Hepatocyte (in vitro differentiated cells): ENCODE results near the gene ASTN2. TPM values are rescaled to one million over a fixed set of nuclear protein-coding genes. Genes with fewer than 3 reads are reported as not detected.

Experiments used
- DNase-seq: peaks from one replicate; pipeline ENCODE4 v3.0.0-alpha.2; 2016; ENCODE audit warnings: low spot score
- H2AFZ ChIP-seq: fragments of 200-600 bp; sonication (generic); 2 replicates; pipeline ENCODE4 v1.6.0; 2016; ENCODE audit warnings: antibody characterized with exemption, mild to moderate bottlenecking
- H3K27ac ChIP-seq: fragments of 200-600 bp; sonication (generic); 2 replicates; pipeline ENCODE4 v1.5.1; 2016; ENCODE audit warnings: mild to moderate bottlenecking
- H3K27me3 ChIP-seq: fragments of 200-600 bp; sonication (generic); 2 replicates; pipeline ENCODE4 v1.6.1; 2016
- H3K36me3 ChIP-seq: fragments of 200-600 bp; sonication (generic); replicated peaks from 2 replicates; pipeline ENCODE4 v1.5.1; 2016; ENCODE audit warnings: low read depth; ENCODE audit not compliant: insufficient read depth
- H3K4me1 ChIP-seq: fragments of 200-600 bp; sonication (generic); 2 replicates; pipeline ENCODE4 v1.5.1; 2016; ENCODE audit warnings: mild to moderate bottlenecking, moderate library complexity; ENCODE audit not compliant: insufficient read depth
- H3K4me2 ChIP-seq: fragments of 200-600 bp; sonication (generic); 2 replicates; pipeline ENCODE4 v1.6.0; 2016
- H3K4me3 ChIP-seq: fragments of 200-600 bp; sonication (generic); 2 replicates; pipeline ENCODE4 v1.5.1; 2016; ENCODE audit warnings: mild to moderate bottlenecking
- H3K79me2 ChIP-seq: fragments of 200-600 bp; sonication (generic); 2 replicates; pipeline ENCODE4 v1.6.0; 2017; ENCODE audit warnings: mild to moderate bottlenecking
- H3K9me2 ChIP-seq: fragments of 200-600 bp; sonication (generic); replicated peaks from 2 replicates; pipeline ENCODE4 v1.6.0; 2017; ENCODE audit warnings: mild to moderate bottlenecking; ENCODE audit not compliant: insufficient read depth
- H3K9me3 ChIP-seq: fragments of 200-600 bp; sonication (generic); 2 replicates; pipeline ENCODE4 v1.5.1; 2016; ENCODE audit warnings: low read depth, mild to moderate bottlenecking
- H4K20me1 ChIP-seq: fragments of 200-600 bp; sonication (generic); 2 replicates; pipeline ENCODE4 v1.6.0; 2016; ENCODE audit warnings: mild to moderate bottlenecking; ENCODE audit not compliant: insufficient read depth, poor library complexity, severe bottlenecking
- EZH2 ChIP-seq: fragments of 200-600 bp; sonication (generic); IDR thresholded peaks from 2 replicates; pipeline ENCODE4 v1.6.1; 2016; ENCODE audit warnings: antibody characterized with exemption, mild to moderate bottlenecking, borderline replicate concordance
- EZH2phosphoT487 ChIP-seq: fragments of 200-600 bp; sonication (generic); IDR thresholded peaks from one replicate; pipeline ENCODE4 v1.6.1; 2018; ENCODE audit warnings: antibody characterized with exemption, mild to moderate bottlenecking, low read depth, moderate library complexity; ENCODE audit not compliant: unreplicated experiment, severe bottlenecking
- WGBS: methylation state at CpG from one replicate; pipeline ENCODE4 v1.1.6; 2016; ENCODE audit warnings: low lambda C conversion rate; ENCODE audit errors: missing lambda C conversion rate; 5-methylcytosine and 5-hydroxymethylcytosine counted together
- polyA plus RNA-seq: library from polyadenylated mRNA; unstranded; fragments of >200 nt; fragmentation: Nextera tagmentation; extraction: Ambion mirVana; gene quantifications from 2 replicates; pipeline ENCODE4 v1.2.1, GENCODE V29; 2016
- total RNA-seq: library from RNA; depleted of rRNA; stranded (reverse); fragments of >200 nt; gene quantifications from 2 replicates; pipeline ENCODE4 v1.2.3, GENCODE V29; 2014
- TF ChIP-seq, protein P1 (sequence below): fragments of 200-600 bp; sonication (generic); IDR thresholded peaks from 2 replicates; pipeline ENCODE4 v1.5.1; 2016; ENCODE audit warnings: antibody characterized with exemption, mild to moderate bottlenecking; ENCODE audit not compliant: poor library complexity

The ASTN2 gene
- total and polyA plus RNA-seq, 2 experiments from 2014 or later: 6.4 to 8.4 TPM

DNA sequence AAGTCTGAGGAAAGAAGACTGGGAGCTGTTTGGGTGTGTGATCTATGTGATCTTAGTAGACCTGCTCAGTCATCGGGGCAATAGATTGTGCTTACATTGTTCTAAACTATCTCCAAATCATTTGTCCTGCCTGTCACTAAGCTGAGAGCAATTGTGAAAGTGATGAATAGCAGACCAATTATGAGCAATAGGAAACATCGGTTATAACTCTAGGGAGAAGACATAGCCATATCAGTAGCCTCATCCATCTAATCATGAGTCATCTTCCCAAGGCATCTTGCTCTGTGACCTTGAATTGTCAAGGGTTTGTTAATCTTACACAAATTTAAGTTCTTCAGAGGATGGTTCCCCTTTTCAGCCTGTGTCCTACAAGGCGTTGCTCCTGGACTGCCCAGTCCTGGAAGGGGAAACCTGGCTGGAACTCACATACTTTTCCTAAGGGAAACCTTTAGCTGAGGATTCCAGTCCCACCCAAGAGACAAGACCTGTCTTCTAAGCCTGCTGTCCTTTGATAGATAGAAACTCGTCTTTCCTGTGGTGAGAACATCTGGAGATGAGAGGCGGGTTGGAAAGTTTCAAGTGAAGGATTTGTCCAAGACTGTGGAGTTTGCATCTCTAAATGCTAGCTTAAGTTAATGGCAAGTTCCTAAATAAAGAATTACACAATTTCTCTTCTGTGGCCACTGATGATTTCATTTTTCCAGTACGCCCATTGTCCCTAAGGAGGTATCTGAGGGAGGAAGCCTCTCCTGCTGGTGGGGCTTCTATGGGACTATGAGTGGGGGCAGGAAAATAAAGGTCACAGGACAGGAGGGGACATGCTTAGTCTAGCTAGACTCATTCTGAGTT is 781.6 kb downstream of the ASTN2 start:
- Histone ChIP-seq H3K79me2 (no peaks in the 10 kb centered on the region), H3K27ac (no peak overlapping the region), H3K27me3 (no peaks in the 10 kb centered on the region), H2AFZ (no peak overlapping the region), H3K4me1 (no peaks in the 10 kb centered on the region), H3K4me2 (no peak overlapping the region), H3K36me3 (no peaks in the 10 kb centered on the region), H3K9me2 (no peaks in the 10 kb centered on the region), H3K4me3 (no peak overlapping the region), H4K20me1 (no peaks in the 10 kb centered on the region), H3K9me3 (no peaks in the 10 kb centered on the region)
- DNase-seq: no peak
- 85% methylated on average over 6 of the region's 6 CpGs for WGBS
- no peak for TF ChIP-seq EZH2
- no peak for TF ChIP-seq EZH2phosphoT487
- TF ChIP-seq, protein P1, sequence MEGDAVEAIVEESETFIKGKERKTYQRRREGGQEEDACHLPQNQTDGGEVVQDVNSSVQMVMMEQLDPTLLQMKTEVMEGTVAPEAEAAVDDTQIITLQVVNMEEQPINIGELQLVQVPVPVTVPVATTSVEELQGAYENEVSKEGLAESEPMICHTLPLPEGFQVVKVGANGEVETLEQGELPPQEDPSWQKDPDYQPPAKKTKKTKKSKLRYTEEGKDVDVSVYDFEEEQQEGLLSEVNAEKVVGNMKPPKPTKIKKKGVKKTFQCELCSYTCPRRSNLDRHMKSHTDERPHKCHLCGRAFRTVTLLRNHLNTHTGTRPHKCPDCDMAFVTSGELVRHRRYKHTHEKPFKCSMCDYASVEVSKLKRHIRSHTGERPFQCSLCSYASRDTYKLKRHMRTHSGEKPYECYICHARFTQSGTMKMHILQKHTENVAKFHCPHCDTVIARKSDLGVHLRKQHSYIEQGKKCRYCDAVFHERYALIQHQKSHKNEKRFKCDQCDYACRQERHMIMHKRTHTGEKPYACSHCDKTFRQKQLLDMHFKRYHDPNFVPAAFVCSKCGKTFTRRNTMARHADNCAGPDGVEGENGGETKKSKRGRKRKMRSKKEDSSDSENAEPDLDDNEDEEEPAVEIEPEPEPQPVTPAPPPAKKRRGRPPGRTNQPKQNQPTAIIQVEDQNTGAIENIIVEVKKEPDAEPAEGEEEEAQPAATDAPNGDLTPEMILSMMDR: no peak

DNA sequence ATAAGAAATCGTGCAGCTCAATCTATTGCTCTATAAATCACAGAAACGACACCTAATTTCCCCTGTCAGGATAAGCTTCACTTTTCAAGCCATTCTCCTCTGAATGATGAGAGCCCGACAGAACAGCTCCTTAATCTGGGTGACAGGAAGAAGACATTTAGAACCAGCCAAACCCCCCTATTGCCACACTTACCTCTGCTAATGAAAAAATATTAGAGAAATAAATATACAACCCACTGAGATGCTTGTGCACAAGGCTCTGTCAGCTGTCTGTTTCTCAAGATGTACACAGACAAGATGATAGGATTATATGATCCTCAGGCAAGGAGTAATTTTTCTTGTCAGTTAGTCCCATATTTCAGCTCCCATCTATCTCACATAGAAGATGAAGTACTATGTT is 785.2 kb downstream of the ASTN2 start:
- Histone ChIP-seq H3K27ac (no peak overlapping the region), H3K27me3 (no peaks in the 10 kb centered on the region), H3K79me2 (no peaks in the 10 kb centered on the region), H2AFZ (no peak overlapping the region), H3K9me3 (no peaks in the 10 kb centered on the region), H3K9me2 (no peaks in the 10 kb centered on the region), H3K4me2 (no peak overlapping the region), H3K4me1 (no peaks in the 10 kb centered on the region), H3K36me3 (no peaks in the 10 kb centered on the region), H3K4me3 (no peak overlapping the region), H4K20me1 (no peaks in the 10 kb centered on the region)
- no peak for DNase-seq
- WGBS: 59% methylated on average over 3 of the region's 3 CpGs
- TF ChIP-seq, protein P1: no peak
- TF ChIP-seq EZH2 (no peak), EZH2phosphoT487 (no peak)

DNA sequence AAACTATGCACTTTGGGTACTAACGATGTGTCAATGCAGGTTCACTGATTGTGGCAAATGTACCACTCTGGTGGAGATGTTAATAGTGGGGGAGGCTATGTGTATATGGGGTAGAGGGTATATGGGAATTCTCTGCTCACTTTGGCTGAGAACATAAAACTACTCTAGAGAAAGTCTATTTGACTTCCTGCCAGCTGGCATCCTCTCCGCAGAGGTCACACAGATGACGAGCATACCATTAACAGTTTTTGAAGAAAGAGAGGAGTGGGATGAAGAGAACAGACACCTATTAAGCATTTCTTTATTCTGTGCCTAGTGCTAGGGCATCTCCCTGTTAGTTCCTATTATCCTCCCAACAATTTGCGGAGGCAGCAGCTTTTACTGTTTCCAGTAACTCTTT is 786.1 kb downstream of the ASTN2 start:
- WGBS: 84% methylated on average over 4 of the region's 4 CpGs
- H3K27ac ChIP-seq: no peak overlapping the region
- H3K4me2 ChIP-seq: no peak overlapping the region
- no peak for DNase-seq
- no peak overlapping the region for H3K4me3 ChIP-seq
- no peaks in the 10 kb centered on the region for H4K20me1 ChIP-seq
- no peaks in the 10 kb centered on the region for H3K9me2 ChIP-seq
- TF ChIP-seq EZH2phosphoT487: no peak
- TF ChIP-seq, protein P1: no peak
- no peak for TF ChIP-seq EZH2
- H3K27me3 ChIP-seq: no peaks in the 10 kb centered on the region
- H3K79me2 ChIP-seq: no peaks in the 10 kb centered on the region
- H3K9me3 ChIP-seq: no peaks in the 10 kb centered on the region
- no peaks in the 10 kb centered on the region for H3K36me3 ChIP-seq
- H3K4me1 ChIP-seq: no peaks in the 10 kb centered on the region
- H2AFZ ChIP-seq: no peak overlapping the region

DNA sequence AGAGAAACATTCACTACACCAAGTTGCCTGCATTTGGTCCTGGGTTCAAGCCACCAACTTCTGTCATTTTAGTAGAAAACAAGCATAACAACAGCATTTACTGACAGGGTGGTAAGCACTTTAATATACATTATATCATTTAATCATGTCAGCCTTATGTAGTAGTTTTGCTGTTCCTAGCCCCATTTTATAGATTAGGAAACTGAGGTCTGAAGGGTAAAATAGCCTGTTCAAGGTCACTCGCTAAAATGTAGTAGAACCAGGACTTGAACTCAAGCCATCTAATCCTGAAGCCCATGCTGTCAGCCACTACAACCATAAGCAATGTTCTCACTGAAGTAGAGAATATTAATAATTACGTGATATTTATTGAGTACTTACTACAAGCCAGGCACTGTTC is 787.4 kb downstream of the ASTN2 start:
- Histone ChIP-seq H3K27ac (no peak overlapping the region), H4K20me1 (no peaks in the 10 kb centered on the region), H3K79me2 (no peaks in the 10 kb centered on the region), H3K36me3 (no peaks in the 10 kb centered on the region), H3K4me2 (no peak overlapping the region), H3K4me1 (no peaks in the 10 kb centered on the region), H2AFZ (no peak overlapping the region), H3K4me3 (no peak overlapping the region), H3K9me2 (no peaks in the 10 kb centered on the region), H3K9me3 (no peaks in the 10 kb centered on the region), H3K27me3 (no peaks in the 10 kb centered on the region)
- 100% methylated on average over 2 of the region's 2 CpGs for WGBS
- TF ChIP-seq EZH2: no peak
- TF ChIP-seq, protein P1: no peak
- TF ChIP-seq EZH2phosphoT487: no peak
- no peak for DNase-seq
